ENCODE data around the gene HNRNPA2B1. TPM values are rescaled to one million over a fixed set of nuclear protein-coding genes. Genes with fewer than 3 reads are reported as not detected.

HNRNPA2B1 gene
- total and polyA plus RNA-seq, 2 of the 4 experiments (the other 2 are of a cell fraction): 49.3 to 515 TPM

DNA sequence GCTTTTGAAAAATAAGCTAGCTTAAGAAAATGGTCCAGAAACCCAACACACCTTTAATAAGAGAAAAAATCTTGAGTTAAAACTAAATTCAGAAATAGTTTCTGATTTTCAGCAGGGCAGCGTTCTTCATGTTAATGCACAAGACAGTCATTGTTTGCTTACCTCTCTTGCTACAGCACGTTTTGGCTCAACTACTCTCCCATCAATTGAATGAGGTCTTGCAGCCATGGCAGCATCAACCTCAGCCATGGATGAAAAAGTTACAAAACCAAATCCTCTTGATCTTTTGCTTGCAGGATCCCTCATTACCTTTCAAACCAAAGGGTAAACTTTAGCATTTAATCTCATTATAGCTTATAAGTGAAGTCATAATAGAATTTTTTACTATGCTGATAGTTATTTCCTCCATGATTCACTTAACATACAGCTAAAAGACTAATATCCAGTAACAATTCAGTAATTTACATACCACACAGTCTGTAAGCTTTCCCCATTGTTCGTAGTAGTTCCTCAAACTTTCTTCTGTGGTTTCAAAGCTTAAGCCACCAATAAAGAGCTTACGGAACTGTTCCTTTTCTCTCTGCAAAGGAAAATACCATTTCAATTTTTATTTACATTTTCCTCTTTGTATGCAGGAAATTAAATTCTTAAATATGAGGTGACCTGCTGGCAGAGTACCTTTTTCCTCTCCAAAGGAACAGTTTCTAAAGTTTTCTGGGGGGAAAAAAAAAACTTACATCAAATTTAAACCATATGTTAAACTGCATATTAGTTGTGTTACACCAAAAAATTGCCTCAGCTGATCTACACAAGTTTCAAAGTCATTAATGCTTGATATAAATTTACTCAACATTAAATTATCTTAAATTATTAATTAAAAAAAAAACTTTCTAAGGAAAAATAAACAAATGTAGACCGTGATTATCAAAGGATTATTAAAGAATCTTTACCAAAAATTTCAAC is 3.1 kb downstream of the HNRNPA2B1 start (continued):
- no peak for TF ChIP-seq NFE2L2 (IDR thresholded peaks at IDR 0.05; ENCODE audit: low read depth, low read length)
- TF ChIP-seq MAZ (IDR thresholded peaks at IDR 0.05; ENCODE audit: borderline replicate concordance, low read depth, low read length): no peak
- TF ChIP-seq RAD21 (IDR thresholded peaks at IDR 0.05; ENCODE audit: low read length): no peak

All from IMR-90 (cell line).